Uterus (tissue), 4 donors: ENCODE measurements around the gene UBXN4. TPM values are rescaled to one million over a fixed set of nuclear protein-coding genes. Genes with fewer than 3 reads are reported as not detected.

Experiments
- DNase-seq, 2 donors: peaks; one replicate each; pipeline ENCODE4 v3.0.0-alpha.2; 2019 to 2020
- H3K27ac ChIP-seq, 2 donors: fragments of 200-600 bp; sonication (generic); 1 replicate in 1 of 2; 2 replicates in 1 of 2; pipeline ENCODE4 v1.5.1; 2016 to 2018
- H3K27me3 ChIP-seq, 2 donors: fragments of 200-600 bp; sonication (generic); one replicate each; pipeline ENCODE4 v1.5.1; 2018 to 2019; ENCODE audit warnings: control low read depth in 1 of 2
- H3K36me3 ChIP-seq, 2 donors: fragments of 200-600 bp; sonication (generic); one replicate each; pipeline ENCODE4 v1.5.1; 2019; ENCODE audit warnings: control low read depth in 1 of 2
- H3K4me1 ChIP-seq, 2 donors: fragments of 200-600 bp; sonication (generic); one replicate each; pipeline ENCODE4 v1.5.1; 2018 to 2019; ENCODE audit warnings: control low read depth in 1 of 2
- H3K4me3 ChIP-seq, 2 donors: fragments of 200-600 bp; sonication (generic); 1 replicate in 1 of 2; 2 replicates in 1 of 2; pipeline ENCODE4 v1.5.1; 2018 to 2019; ENCODE audit warnings: mild to moderate bottlenecking in 1 of 2
- H3K9me3 ChIP-seq, 2 donors: fragments of 200-600 bp; sonication (generic); one replicate each; pipeline ENCODE4 v1.5.1; 2019; ENCODE audit warnings: control low read depth in 1 of 2
- CTCF ChIP-seq, 4 experiments: fragments of 200-600 bp in 2 of 4; fragments of 450-650 bp in 2 of 4; sonication (generic) in 2 of 4; IDR thresholded peaks; one replicate each; pipeline ENCODE4 v1.5.1; 2016 to 2019; ENCODE audit warnings: antibody characterized with exemption in 4 of 4, mild to moderate bottlenecking in 2 of 4, moderate library complexity in 1 of 4
- POLR2A ChIP-seq, 2 donors: fragments of 450-650 bp; IDR thresholded peaks; one replicate each; pipeline ENCODE4 v1.6.1; 2016; ENCODE audit warnings: antibody characterized with exemption in 2 of 2, mild to moderate bottlenecking in 1 of 2, moderate library complexity in 1 of 2
- intact Hi-C: fragments of 100-400 bp; cut with DNase I; formaldehyde crosslinking; loops from one replicate; pipeline ENCODE4 v1.15.1; 2023; ENCODE audit warnings: low total_unique reads
- total RNA-seq, 4 donors: library from RNA; depleted of rRNA in 3 of 4; stranded (reverse); fragments of >200 nt in 3 of 4; gene quantifications; one replicate each; pipeline versions ENCODE4 v1.1.0 to v1.2.4, GENCODE V29; 2014 to 2023
- donor health status: DM: yes; HTN: yes; CAD: no.

Gene UBXN4
- total RNA-seq, 4 donors from 2014 or later: 24.7 to 116 (median 71.4) TPM

GRCh38 chr2:135743860-135744259 is 2.2 kb downstream of the UBXN4 start:
- intact Hi-C loops: no loop called here
- H3K4me3 ChIP-seq: no peak overlapping the region
- DNase-seq: no peak
- H3K9me3 ChIP-seq: no peaks in the 10 kb centered on the region
- H3K27ac ChIP-seq: no peak overlapping the region
- TF ChIP-seq CTCF (IDR thresholded peaks at IDR 0.05) (no peak), POLR2A (IDR thresholded peaks at IDR 0.05) (no peak)
- H3K27me3 ChIP-seq: no peaks in the 10 kb centered on the region
- peaks cover 0 to 8% of the 10 kb centered on the region in 2 donors for H3K4me1 ChIP-seq
- no peaks in the 10 kb centered on the region for H3K36me3 ChIP-seq

GRCh38 chr2:135744760-135745314 is 3.2 kb downstream of the UBXN4 start:
- H3K4me1 ChIP-seq: peaks cover 0 to 8% of the 10 kb centered on the region in 2 donors
- no peak for TF ChIP-seq POLR2A (IDR thresholded peaks at IDR 0.05)
- TF ChIP-seq CTCF (IDR thresholded peaks at IDR 0.05): no peak
- no peak overlapping the region for H3K27ac ChIP-seq
- intact Hi-C loops: no loop called here
- H3K27me3 ChIP-seq: no peaks in the 10 kb centered on the region
- no peak overlapping the region for H3K4me3 ChIP-seq
- no peak for DNase-seq
- no peaks in the 10 kb centered on the region for H3K9me3 ChIP-seq
- no peaks in the 10 kb centered on the region for H3K36me3 ChIP-seq

- intact Hi-C loops: no loop called here
- H3K36me3 ChIP-seq: no peaks in the 10 kb centered on the region
- H3K27ac ChIP-seq: no peak overlapping the region
- H3K27me3 ChIP-seq: no peaks in the 10 kb centered on the region
- peaks cover 0 to 8% of the 10 kb centered on the region in 2 donors for H3K4me1 ChIP-seq
- no peak for DNase-seq
- TF ChIP-seq CTCF (IDR thresholded peaks at IDR 0.05) (no peak), POLR2A (IDR thresholded peaks at IDR 0.05) (no peak)
- H3K9me3 ChIP-seq: no peaks in the 10 kb centered on the region
- no peak overlapping the region for H3K4me3 ChIP-seq
Measured at GRCh38 chr2:135745545-135745944, 3.9 kb downstream of the UBXN4 start.

- H3K36me3 ChIP-seq: no peaks in the 10 kb centered on the region
- H3K9me3 ChIP-seq: peaks cover 0 to 16% of the 10 kb centered on the region in 2 donors
- intact Hi-C loops: no loop called here
- H3K4me1 ChIP-seq: no peaks in the 10 kb centered on the region
- H3K27ac ChIP-seq: no peak overlapping the region
- no peaks in the 10 kb centered on the region for H3K27me3 ChIP-seq
- TF ChIP-seq POLR2A (IDR thresholded peaks at IDR 0.05): no peak
- no peak for TF ChIP-seq CTCF (IDR thresholded peaks at IDR 0.05)
- H3K4me3 ChIP-seq: no peak overlapping the region
- no peak for DNase-seq
Measured at GRCh38 chr2:135755573-135755972, 13.9 kb downstream of the UBXN4 start.

GRCh38 chr2:135756692-135757091 is 15.0 kb downstream of the UBXN4 start:
- intact Hi-C loops: no loop called here
- no peaks in the 10 kb centered on the region for H3K36me3 ChIP-seq
- H3K4me1 ChIP-seq: no peaks in the 10 kb centered on the region

More at GRCh38 chr2:135756692-135757091, 15.0 kb downstream of the UBXN4 start:
- Histone ChIP-seq H3K27me3 (no peaks in the 10 kb centered on the region), H3K9me3 (peaks cover 0 to 16% of the 10 kb centered on the region in 2 donors), H3K27ac (no peak overlapping the region), H3K4me3 (no peak overlapping the region)
- TF ChIP-seq POLR2A (IDR thresholded peaks at IDR 0.05) (no peak), CTCF (IDR thresholded peaks at IDR 0.05) (no peak)
- no peak for DNase-seq
